Measurements from ENCODE around the gene FYN.
"Not testable (repeated sequence)": the region's sequence is repeated elsewhere in the genome, so short reads cannot be mapped to it uniquely, and the experiment has no call there.

Gene FYN

DNA sequence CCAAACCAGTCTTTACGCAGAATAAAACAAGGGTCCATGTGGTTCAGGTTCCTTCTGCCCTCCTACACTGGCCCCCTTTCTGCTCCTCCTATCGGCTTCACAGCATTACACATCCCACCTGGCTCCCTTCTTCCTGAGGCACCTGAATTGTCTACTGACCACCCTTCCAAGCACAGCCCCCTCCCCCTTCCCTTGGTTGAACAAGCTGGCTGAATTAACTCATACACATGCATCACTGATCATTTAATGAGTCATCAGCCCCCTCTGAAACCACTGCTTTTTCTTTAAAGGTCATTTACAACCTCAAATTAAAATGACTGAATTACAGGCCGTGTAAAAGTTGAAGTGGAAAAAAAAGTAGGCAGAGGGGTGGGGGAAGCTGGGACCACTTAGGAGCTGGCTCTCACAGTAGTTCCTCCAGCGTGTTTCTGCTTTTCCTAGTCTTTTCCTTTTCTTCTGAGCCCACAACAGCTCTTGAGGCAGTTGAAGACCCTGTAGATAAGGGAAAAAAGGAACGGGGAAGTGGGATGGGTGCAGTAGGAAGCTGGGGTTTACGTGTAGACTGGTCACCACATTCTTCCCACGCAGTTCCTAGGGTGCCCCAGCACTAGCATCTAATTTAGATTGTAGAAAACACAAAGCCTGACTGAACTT, 67.6 kb downstream of the FYN start:
- no peak for DNase-seq

DNA sequence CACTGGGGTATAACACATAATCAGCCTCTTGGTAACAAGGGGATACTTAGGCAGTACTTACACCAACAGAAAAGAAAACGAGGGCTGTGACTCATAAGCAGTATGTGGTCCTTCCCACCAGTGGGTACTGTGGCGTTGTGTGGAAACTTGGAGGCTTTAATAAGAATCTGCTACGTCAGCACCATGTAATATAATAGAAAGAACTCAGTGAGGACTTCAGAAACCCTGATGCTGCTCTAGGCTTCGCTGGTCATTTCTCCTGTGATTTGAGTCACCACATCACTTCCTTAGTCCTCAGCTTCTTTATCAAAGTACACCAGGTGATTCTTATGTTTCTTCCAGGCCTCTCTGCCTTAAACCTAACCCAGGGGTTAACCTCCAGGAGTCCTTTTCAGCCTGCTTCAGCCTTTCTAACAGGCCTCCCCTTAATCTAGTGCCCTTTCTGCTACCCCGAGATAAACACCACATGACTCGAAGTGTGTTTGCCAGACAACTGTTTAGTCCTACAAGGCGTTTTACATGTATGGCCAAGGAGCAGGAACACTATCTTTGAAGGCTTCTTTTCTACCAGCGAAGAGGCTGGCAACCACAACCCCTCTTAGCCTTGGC, 68.5 kb downstream of the FYN start:
- no peak for DNase-seq

DNA sequence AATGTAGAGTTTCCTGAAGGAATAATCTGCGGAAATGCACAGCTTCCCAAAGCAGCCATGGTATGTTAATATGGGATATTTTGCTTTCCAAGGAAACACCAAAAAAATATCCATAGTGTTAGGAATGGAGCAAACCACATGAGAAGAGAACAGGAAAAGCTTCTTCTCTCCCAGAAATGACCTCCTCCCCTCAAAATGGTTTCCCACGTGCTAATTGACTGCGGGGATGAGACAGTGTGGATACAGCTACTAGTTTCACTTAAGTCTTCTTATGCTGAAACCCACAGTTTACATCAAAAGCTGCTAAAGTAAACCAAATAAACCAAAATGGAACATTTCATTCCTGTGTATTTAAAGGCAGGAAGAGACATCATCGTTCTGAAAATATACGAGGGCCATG, 69.4 kb downstream of the FYN start:
- DNase-seq, result no peak

DNA sequence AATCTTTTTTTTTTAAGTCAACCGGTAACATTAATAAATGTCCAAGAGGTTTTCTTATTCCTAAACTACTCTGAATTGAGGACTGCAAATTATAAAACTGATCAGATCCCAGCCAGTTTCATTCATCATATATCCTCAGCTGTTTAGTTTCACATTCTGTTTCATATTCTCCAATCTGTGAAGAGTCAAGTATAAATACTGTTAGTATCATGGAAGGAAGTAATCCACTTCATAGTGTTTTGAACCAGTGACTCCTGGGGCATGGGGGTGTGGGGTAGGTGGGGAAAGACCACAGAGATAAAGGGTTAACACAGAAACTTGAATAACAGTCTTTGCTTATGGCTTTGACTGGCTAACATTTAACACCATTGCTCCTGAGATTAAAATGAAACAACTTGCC, 69.9 kb downstream of the FYN start:
- no peak for DNase-seq

DNA sequence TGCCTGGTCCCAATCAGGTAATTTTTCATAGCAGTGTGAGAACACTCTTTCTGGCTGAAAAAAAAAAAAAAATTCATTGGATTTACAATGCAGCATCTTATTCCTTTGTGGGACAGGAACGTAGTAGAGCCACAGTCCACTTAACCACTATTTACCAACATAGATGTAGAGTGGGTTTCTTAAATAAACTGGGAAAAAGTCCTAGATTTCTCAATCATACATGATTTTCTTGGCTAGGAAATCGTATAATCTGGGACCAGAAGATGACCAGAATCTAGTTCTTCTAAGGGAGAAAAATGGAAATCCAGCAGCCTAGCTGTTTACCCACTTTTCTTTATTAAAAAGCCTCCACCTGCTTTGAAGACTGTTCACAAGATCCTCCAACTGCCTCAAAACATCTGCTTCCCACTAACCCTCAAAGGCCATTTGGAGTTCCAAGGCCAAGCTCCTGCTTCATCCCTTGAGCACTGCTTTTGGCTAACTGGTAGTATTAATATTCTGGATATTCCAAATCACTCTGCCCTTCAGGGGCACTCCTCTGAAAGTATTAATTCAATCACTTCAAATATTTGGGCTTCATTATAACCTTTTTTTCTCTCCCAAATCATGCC, 70.4 kb downstream of the FYN start:
- DNase-seq, result no peak

DNA sequence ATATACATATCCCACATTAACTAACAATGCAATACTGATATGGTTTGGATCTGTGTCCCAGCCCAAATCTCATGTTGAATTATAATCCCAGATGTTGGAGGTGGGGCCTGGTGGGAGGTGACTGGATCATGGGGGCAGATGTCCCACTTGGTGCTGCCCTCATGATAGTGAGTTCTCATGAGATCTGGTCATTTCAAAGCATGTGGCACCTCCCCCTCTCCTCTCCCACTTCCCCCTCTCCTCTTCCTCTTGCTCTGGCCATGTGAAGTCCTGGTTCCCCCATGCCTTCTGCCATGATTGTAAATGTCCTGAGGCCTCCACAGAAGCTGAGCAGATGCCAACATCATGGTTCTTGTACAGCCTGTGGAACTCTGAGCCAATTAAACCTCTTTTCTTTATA, 71.2 kb downstream of the FYN start:
- no peak for DNase-seq

DNA sequence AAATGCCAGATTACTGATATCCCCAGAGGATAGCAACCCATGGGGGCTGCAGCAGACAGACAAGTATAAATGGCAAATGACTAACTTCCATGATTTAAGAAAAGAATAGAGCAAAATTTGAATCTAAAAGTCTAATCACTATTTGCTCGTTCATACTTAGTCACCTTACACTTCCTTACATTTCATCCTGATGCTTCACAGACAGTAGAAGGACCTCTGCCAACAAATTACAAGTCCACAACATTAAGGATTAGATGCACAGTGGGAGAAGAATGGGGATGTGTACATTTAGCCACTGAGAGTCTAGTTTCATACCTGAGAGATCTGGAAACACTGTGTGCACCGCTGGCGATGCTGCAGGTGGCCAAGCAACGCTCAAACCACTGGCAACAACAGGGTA, 72.4 kb downstream of the FYN start:
- DNase-seq, result no peak

DNA sequence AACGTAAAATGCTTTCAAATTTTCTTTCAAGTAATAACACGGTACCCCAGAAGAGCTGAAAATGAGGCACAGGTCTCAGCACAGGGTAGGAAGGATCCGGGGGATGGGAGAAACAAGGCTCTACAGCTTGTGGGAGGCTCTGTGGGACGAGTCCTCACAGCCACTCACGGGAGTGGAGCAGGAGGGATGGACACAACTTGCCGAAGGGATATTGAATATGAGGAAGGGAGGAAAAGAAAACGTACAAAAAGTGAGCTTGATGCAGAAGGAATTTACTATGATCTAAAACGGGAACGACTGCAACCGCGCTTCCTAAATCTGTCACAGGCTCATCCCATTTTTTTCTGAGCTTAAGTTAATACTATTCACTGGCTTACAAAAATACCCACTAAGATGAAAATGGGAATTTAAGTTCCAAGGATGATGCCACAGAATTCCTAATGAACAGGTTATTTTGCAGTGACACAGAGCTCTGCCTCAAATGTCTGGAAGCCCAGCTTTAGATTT, 72.9 kb downstream of the FYN start:
- no peak for DNase-seq

DNA sequence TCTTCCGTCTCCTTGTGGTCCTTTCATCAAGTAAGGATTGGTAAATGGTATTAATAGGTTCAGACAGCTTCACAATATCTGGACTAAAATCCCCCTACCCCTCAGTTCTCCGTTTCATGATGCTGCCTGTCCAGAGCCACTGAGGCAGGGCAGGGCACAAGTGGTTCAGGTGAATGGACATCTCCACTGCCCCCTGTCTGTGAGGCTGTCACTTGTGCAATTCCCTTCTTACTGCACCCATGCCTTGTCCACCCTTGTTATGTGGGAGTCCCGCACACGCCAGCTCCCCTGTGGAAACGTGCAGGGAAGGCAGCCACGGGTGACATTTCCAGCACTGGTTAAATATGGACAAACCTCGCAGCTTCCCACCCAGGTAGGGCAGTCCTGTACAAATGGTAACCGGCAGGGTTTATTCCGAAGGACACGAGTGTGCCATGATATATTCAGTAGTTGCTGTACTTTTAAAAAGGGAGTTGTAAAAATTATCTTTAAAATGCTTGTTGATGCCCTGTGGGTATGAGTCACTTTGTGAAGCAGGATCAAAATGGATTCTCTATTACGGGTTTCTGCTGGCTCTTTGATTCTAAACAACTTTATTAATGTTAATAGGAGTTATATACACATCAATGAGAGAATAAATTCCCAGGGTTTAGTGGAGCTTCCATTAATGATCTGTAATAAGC, 73.5 kb downstream of the FYN start:
- DNase-seq, result no peak

DNA sequence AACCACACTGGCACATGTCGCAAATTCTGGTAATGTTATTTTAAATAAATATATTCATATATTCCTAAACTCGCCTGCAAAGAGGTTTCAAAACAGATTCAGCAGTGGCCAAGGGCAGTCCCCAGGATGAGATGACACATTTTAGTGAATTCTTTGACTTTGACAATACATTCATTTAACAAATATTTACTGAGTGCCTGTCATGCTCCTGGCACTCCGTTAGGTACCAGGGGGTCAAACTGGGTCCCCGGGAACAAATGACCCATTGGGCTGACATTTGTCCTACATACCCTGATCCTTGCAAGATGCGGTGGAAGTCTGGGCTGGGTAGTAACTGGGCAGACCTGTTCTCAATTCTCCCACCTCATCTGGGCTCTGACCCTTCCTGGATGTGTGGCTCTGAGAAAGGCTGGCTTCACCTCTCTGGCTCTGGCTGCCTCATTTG, 74.9 kb downstream of the FYN start:
- DNase-seq, result no peak

DNA sequence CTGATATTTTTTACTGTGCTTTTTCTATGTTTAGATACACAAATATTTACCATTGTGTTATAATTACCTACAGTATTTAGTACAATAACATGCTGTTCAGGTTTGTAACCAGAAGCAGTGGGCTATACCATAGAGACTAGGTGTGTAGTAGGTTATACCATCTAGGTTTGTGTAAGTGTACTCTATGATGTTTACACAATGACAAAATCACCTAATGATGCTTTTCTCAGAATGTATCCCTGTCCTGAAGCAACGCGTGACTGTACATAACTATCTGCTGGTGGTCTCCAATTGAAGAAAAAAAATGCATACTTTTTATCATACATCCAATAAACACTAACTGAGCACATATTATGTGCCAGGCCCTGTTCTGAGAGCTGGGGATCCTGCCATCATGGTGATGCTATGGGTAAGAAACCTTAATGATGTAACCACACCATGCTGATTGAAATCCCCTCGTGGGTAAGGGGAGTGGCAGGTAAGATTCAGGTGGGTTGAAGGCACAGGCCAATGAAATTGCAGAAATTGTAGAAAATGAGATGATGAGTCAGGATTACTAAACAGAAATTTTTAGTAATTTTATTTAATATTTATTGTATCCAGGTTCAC, 76.8 kb downstream of the FYN start:
- DNase-seq, result no peak

DNA sequence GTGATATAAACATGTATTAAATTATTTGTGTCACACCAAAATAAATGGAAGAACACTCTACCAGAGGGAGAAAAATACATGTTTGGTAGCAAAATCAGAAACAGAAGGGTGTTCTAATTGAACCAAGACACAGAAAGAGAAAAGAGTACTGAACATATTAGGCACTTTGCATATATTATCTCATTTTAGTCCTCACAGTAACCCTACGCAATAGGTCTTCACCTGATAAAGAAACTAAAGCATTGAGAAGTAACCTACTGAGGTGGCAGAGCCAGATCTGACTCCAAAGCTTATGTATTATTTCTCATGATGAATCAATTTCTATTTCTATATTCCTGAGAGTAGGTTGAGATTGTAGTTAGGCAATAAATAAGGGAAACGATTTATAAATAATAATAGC, 77.7 kb downstream of the FYN start:
- no peak for DNase-seq

DNA sequence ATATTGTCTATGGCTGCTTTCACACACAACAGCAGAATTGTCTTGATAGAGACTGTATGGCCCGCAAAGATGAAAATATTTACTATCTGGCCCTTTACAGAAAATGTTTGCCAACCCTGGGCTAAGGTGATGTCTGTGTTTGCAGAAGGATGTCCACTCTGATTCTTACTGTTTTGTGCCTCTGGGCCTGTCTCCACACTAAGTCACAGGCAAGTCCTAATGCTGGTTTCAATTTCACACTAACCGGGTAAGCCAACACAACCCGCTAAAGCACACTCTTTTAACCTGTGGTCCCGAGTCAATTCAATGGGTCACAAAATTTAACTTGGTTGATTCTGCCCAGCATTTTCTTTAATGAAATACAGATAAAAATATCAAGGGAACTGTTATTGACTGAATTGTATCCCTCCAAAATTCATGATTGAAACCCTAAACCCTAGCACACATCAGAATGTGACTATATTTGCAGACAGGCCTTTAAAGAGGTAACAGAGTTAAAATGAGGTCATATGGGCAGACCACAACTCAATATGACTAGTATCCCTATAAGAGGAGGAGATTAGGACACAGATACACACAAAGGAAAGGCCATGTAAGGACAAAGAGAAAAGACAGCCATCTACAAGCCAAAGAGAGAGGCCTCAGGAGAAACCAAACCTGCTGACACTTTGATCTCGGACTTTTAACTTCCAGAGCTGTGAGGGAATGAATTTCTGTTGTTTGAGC, 78.4 kb downstream of the FYN start:
- no peak for DNase-seq

DNA sequence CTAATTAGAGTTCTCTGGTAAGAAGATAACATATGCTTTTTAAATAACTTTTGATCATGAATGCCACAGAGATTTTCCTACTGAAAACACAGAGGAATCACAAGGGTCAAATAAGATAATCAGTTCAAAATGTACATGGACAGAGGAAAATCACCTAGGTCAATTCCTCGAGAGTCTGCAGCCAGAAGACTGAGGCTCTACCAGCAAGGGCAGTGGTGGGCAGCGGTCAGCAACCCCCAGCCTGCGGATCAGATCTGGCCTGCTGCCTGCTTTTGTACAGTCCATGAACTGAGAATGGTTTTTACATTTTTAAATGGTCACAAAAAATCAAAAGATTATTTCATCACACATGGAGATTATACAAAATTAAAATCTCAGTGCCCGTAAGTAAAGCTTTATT, 79.0 kb downstream of the FYN start:
- DNase-seq, result no peak

DNA sequence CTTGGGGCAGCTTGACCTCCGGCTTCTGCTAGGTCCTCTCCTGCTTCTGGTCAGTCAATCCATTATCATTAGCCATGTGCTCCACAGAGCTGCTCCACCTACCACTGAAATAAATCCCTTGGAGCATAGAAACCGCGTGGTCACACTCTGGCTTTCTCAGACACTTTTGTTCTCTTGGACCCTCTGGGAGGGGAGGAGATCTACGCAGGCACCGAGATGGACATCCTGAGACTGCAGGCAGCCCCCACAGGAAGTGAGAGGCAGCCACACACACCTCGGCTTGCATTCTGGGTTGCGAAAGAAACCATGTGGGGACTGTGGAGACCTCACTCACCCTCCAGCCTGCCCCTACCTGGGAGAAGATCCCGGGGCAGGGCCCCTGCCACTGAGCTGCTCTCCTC, 79.5 kb downstream of the FYN start:
- DNase-seq, result no peak

DNA sequence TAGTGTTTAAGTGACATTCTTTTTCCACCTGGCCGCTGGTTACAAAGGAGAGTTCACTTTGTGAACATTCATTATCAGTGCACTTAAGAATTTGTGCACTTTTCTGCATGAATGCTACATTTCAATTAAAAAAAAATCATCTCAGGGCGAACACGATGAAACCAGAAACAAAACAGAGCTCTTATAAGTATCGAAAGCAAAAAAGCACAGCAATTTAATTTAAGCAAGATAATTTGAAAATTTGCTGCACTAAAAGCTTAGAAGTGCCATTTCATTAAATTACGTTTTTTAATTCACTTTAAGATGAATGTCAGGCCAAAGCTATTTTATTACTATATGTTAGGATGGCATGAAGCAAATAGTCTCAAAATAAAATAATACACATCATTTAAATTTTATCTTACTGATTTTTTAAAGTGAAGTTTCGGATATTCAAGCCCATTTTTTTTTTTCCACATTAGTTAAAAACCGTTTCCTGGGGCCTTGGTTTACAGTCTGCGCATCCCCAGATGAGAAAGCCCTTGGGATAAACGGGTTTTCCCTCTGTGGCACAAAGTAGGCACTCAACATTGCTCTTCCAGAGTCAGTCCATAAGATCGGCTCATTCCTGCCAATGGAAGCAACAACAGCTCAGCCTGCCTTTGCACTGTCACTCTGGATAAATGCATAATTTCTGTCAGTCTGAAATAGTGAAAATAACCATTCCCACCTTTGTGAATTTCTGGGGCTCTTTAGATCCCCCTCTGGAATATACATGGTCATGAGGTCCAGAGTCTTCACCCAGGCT, 80.1 kb downstream of the FYN start:
- no peak for DNase-seq

DNA sequence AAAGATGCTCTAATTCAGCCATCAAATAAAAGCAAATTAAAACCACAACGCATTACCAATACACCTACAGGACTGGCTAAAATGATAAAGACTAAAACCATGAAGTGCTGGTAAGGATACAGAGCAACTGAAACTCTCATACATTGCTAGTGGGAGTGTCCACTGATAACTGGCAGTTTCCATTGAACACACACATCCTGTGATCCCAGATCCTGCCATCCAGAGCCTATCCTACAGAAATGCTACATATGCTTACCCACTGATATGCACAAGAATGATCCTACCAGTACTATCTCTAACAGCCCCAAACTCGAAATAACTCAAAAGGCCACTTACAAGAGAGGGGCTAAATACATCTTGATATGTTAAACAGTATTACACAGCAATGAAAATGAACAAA, 81.0 kb downstream of the FYN start:
- DNase-seq, result no peak

DNA sequence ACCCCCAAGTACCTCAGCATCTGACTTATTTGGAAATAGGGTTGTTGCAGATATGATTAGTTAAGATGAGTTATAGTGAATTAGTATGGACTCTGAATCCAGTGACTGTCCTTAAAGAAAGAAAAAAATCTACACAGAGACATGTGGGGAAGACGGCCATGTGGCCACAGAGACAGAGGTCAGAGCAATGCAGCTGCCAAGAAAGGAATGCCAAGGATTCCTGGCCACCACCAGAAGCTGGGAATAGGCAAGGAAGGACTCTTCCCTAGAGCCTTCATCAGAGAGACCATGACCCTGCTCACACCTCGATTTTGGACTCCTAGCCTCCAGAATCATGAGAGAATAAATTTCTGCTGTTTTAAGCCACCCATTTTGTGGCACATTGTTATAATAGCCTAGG, 81.8 kb downstream of the FYN start:
- DNase-seq, result no peak

DNA sequence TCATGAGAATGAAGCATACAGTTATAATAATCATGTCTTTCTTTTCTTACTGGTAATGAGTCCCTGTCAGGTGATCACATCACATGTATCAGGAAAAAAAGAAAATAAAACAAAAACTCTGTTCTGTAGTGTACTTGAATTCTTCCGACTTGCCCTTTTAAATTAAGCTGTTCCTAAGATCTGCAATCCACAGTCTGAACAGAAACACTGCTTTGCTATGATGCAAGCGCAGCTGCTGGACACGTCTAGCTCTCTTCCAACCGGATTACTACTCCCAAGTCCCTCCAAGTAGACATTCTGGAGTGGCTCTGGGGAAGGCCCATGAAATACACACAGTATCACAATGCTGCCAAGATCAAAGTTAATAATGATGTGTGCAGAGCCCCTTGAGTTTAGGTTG, 83.7 kb downstream of the FYN start:
- DNase-seq, result no peak

DNA sequence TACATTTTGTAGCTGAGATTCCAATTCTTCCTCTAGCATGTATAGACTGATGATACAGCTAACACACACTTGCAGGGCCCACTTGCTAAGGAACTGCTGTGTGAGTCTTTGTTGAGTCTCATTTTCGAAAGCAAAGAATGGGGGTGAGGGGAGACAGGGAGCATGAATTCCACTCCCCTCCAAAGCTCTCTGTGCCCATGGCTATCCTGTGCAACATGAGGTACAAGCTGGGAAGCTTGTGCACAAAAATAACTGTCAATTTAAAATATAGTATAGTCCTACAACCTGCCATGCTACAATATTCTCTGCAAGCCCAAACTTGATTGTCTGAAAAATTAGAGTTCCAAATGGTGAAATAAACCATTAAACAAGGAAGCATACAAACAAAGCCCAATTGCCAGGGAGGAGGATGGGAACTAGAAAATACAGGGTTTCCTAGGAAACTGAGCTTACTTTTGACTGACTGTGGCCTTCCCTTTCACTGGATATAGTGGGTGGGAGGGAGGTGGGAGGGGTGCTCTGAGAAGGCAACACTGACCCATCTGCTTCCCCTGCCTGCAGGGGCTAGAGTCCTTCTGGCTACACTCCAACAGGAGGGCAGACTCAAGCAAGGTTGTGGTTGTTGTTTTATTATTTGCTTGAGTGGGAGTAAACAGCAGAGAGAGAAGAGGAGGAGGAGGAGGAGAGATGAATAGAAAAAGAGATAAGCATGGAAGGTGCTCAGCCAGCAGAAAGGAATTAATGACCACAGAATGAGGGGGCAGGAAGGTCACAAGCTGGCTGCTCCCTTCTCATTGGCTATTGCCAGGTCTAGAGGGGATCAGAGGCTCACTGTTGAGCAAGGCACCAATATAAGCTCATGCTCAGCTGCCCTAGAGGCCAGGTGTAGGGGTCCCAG, 84.6 kb downstream of the FYN start:
- DNase-seq, result no peak

DNA sequence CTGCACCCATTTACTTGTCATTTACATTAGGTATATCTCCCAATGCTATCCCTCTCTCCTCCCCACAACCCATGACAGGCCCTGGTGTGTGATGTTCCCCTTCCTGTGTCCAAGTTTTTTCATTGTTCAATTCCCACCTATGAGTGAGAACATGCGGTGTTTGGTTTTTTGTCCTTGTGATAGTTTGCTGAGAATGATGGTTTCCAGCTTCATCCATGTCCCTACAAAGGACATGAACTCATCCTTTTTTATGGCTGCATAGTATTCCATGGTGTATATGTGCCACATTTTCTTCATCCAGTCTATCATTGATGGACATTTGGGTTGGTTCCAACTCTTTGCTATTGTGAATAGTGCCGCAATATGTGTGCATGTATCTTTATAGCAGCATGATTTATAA, 87.1 kb downstream of the FYN start:
- not testable (repeated sequence) for DNase-seq

Measured in SHP77 treated with DMSO at 0.1 percent for 48 hours (cell line).